ENCODE results near the gene SMYD3.

The SMYD3 gene

GRCh38 chr1:246200738-246201137, 306.3 kb downstream of the SMYD3 start:
- no peak for DNase-seq

- DNase-seq: no peak
Observed at GRCh38 chr1:246200225-246200624, 306.9 kb downstream of the SMYD3 start.

GRCh38 chr1:246199086-246199645, 307.9 kb downstream of the SMYD3 start:
- DNase-seq: no peak

- no peak for DNase-seq
Observed at GRCh38 chr1:246198115-246198816, 308.8 kb downstream of the SMYD3 start.

- no peak for DNase-seq
Observed at GRCh38 chr1:246197076-246197475, 310.0 kb downstream of the SMYD3 start.

GRCh38 chr1:246195296-246195695, 311.8 kb downstream of the SMYD3 start:
- no peak for DNase-seq

- no peak for DNase-seq
Observed at GRCh38 chr1:246193537-246193936, 313.5 kb downstream of the SMYD3 start.

GRCh38 chr1:246189126-246189525, 318.0 kb downstream of the SMYD3 start:
- DNase-seq: no peak

- DNase-seq: no peak
Observed at GRCh38 chr1:246187834-246188372, 319.2 kb downstream of the SMYD3 start.

- DNase-seq: no peak
Observed at GRCh38 chr1:246184503-246184902, 322.6 kb downstream of the SMYD3 start.

- DNase-seq: no peak
Observed at GRCh38 chr1:246182149-246182851, 324.8 kb downstream of the SMYD3 start.

GRCh38 chr1:246181241-246181640, 325.8 kb downstream of the SMYD3 start:
- DNase-seq: no peak

GRCh38 chr1:246179401-246179800, 327.7 kb downstream of the SMYD3 start:
- DNase-seq: no peak

- DNase-seq: no peak
Observed at GRCh38 chr1:246178717-246179311, 328.3 kb downstream of the SMYD3 start.

GRCh38 chr1:246176126-246177024, 330.7 kb downstream of the SMYD3 start:
- no peak for DNase-seq

GRCh38 chr1:246170574-246171261, 336.4 kb downstream of the SMYD3 start:
- no peak for DNase-seq

GRCh38 chr1:246169486-246169885, 337.6 kb downstream of the SMYD3 start:
- DNase-seq: no peak

GRCh38 chr1:246169019-246169418, 338.1 kb downstream of the SMYD3 start:
- no peak for DNase-seq

GRCh38 chr1:246166841-246167240, 340.2 kb downstream of the SMYD3 start:
- no peak for DNase-seq

GRCh38 chr1:246165826-246166709, 341.0 kb downstream of the SMYD3 start:
- no peak for DNase-seq

- DNase-seq: no peak
Observed at GRCh38 chr1:246164764-246165163, 342.3 kb downstream of the SMYD3 start.

Measured in NCI-H2227 treated with DMSO at 0.1 percent for 48 hours (cell line).